Measurements from ENCODE around the gene HNRNPUL2. TPM values are rescaled to one million over a fixed set of nuclear protein-coding genes. Genes with fewer than 3 reads are reported as not detected.
A peak's percentile ranks its signal among the peaks of the same experiment; 100 is the strongest.

The HNRNPUL2 gene
- total RNA-seq, 1 donor from 2014 or later: 52.5 TPM

- peaks cover 53% of the 10 kb centered on the region for H3K36me3 Mint-ChIP-seq (ENCODE audit: unreplicated experiment)
- no peak overlapping the region for H3K4me3 Mint-ChIP-seq (ENCODE audit: unreplicated experiment)
- no peaks in the 10 kb centered on the region for H3K27me3 Mint-ChIP-seq (ENCODE audit: unreplicated experiment)
- TF ChIP-seq CTCF (IDR thresholded peaks at IDR 0.05): no peak
- peaks cover 9% of the 10 kb centered on the region for H3K4me1 Mint-ChIP-seq (ENCODE audit: unreplicated experiment)
- no peak for DNase-seq (ENCODE audit: extremely low spot score, unreplicated experiment)
- no peaks in the 10 kb centered on the region for H3K9me3 Mint-ChIP-seq (ENCODE audit: unreplicated experiment)
- H3K27ac Mint-ChIP-seq (ENCODE audit: unreplicated experiment): peak overlapping the region; percentile 59
Measured at GRCh38 chr11:62715150-62716130, 11.8 kb downstream of the HNRNPUL2 start.

- H3K4me1 Mint-ChIP-seq (ENCODE audit: unreplicated experiment): peaks cover 26% of the 10 kb centered on the region
- no peak for DNase-seq (ENCODE audit: extremely low spot score, unreplicated experiment)
- no peak for TF ChIP-seq CTCF (IDR thresholded peaks at IDR 0.05)
- H3K27ac Mint-ChIP-seq (ENCODE audit: unreplicated experiment): peak overlapping the region; percentile 57
- no peaks in the 10 kb centered on the region for H3K27me3 Mint-ChIP-seq (ENCODE audit: unreplicated experiment)
- no peak overlapping the region for H3K4me3 Mint-ChIP-seq (ENCODE audit: unreplicated experiment)
- H3K36me3 Mint-ChIP-seq (ENCODE audit: unreplicated experiment): peaks cover 44% of the 10 kb centered on the region
- H3K9me3 Mint-ChIP-seq (ENCODE audit: unreplicated experiment): no peaks in the 10 kb centered on the region
Measured at GRCh38 chr11:62713343-62713742, 13.9 kb downstream of the HNRNPUL2 start.

- peaks cover 39% of the 10 kb centered on the region for H3K36me3 Mint-ChIP-seq (ENCODE audit: unreplicated experiment)
Measured at GRCh38 chr11:62712861-62713260, 14.4 kb downstream of the HNRNPUL2 start.

GRCh38 chr11:62712276-62712812 lies 14.9 kb downstream of the HNRNPUL2 start:
- H3K4me1 Mint-ChIP-seq (ENCODE audit: unreplicated experiment): peaks cover 33% of the 10 kb centered on the region
- H3K4me3 Mint-ChIP-seq (ENCODE audit: unreplicated experiment): no peak overlapping the region
- H3K27me3 Mint-ChIP-seq (ENCODE audit: unreplicated experiment): no peaks in the 10 kb centered on the region
- TF ChIP-seq CTCF (IDR thresholded peaks at IDR 0.05): no peak
- H3K9me3 Mint-ChIP-seq (ENCODE audit: unreplicated experiment): no peaks in the 10 kb centered on the region
- H3K27ac Mint-ChIP-seq (ENCODE audit: unreplicated experiment): peak overlapping the region; percentile 57
- peaks cover 34% of the 10 kb centered on the region for H3K36me3 Mint-ChIP-seq (ENCODE audit: unreplicated experiment)
- DNase-seq (ENCODE audit: extremely low spot score, unreplicated experiment): no peak

More at GRCh38 chr11:62712861-62713260, 14.4 kb downstream of the HNRNPUL2 start:
- no peaks in the 10 kb centered on the region for H3K27me3 Mint-ChIP-seq (ENCODE audit: unreplicated experiment)
- no peak for TF ChIP-seq CTCF (IDR thresholded peaks at IDR 0.05)
- no peak overlapping the region for H3K4me3 Mint-ChIP-seq (ENCODE audit: unreplicated experiment)
- peak overlapping the region; percentile 57 for H3K27ac Mint-ChIP-seq (ENCODE audit: unreplicated experiment)
- no peak for DNase-seq (ENCODE audit: extremely low spot score, unreplicated experiment)
- H3K4me1 Mint-ChIP-seq (ENCODE audit: unreplicated experiment): peaks cover 29% of the 10 kb centered on the region
- no peaks in the 10 kb centered on the region for H3K9me3 Mint-ChIP-seq (ENCODE audit: unreplicated experiment)

GRCh38 chr11:62710001-62710345 lies 17.3 kb downstream of the HNRNPUL2 start:
- no peak for DNase-seq (ENCODE audit: extremely low spot score, unreplicated experiment)
- Mint-ChIP-seq H3K36me3 (ENCODE audit: unreplicated experiment) (peaks cover 16% of the 10 kb centered on the region), H3K27ac (ENCODE audit: unreplicated experiment) (peak overlapping the region; percentile 100), H3K27me3 (ENCODE audit: unreplicated experiment) (no peaks in the 10 kb centered on the region), H3K9me3 (ENCODE audit: unreplicated experiment) (no peaks in the 10 kb centered on the region), H3K4me1 (ENCODE audit: unreplicated experiment) (peaks cover 51% of the 10 kb centered on the region), H3K4me3 (ENCODE audit: unreplicated experiment) (peak overlapping the region; percentile 80)
- TF ChIP-seq CTCF (IDR thresholded peaks at IDR 0.05): no peak

Measured in osteocyte (in vitro differentiated cells).